RWPE1 (cell line): ENCODE measurements around the gene SPR.

Experiments
- CTCF ChIA-PET: fragments of 350-600 bp; sonication (Branson Sonifier 250); formaldehyde crosslinking; extraction: SDS; loops from one replicate; lab custom pipeline; 2021; lab: Yijun Ruan, JAX
- POLR2A ChIA-PET: fragments of 400-600 bp; formaldehyde crosslinking; extraction: SDS; loops from one replicate; lab custom pipeline; 2020; ENCODE audit warnings: antibody characterized with exemption; ENCODE audit not compliant: low non-redundant PET; lab: Yijun Ruan, JAX
- DNase-seq: peaks from one replicate; pipeline ENCODE4 v3.0.0; 2012; ENCODE audit warnings: low spot score
- H3K27ac ChIP-seq: fragments of 450-650 bp; 2 replicates; pipeline ENCODE4 v1.5.1; 2017
- CTCF ChIP-seq: fragments of 450-650 bp; conservative IDR thresholded peaks from 2 replicates; pipeline ENCODE4 v1.5.1; 2017; ENCODE audit warnings: low read depth, mild to moderate bottlenecking

Gene SPR

GRCh38 chr2:72847534-72848315 lies 39.5 kb upstream of the SPR start:
- DNase-seq: no peak
- no peak for TF ChIP-seq CTCF
- CTCF ChIA-PET: no interaction called here
- POLR2A ChIA-PET: no interaction called here
- H3K27ac ChIP-seq: no peak overlapping the region

- no peak overlapping the region for H3K27ac ChIP-seq
- no peak for TF ChIP-seq CTCF
- CTCF ChIA-PET: no interaction called here
- DNase-seq: no peak
- POLR2A ChIA-PET: no interaction called here
Measured at GRCh38 chr2:72848436-72849137, 38.6 kb upstream of the SPR start.

- no peak for DNase-seq
- no peak overlapping the region for H3K27ac ChIP-seq
- CTCF ChIA-PET: no interaction called here
- POLR2A ChIA-PET: no interaction called here
- TF ChIP-seq CTCF: no peak
Measured at GRCh38 chr2:72849138-72849462, 38.1 kb upstream of the SPR start.

GRCh38 chr2:72851333-72851732 lies 35.9 kb upstream of the SPR start:
- TF ChIP-seq CTCF: no peak
- no peak overlapping the region for H3K27ac ChIP-seq
- DNase-seq: no peak
- POLR2A ChIA-PET: no interaction called here
- CTCF ChIA-PET: interaction anchor here (1.0 to 2.0 kb wide), 2 partner anchors 8 to 9 kb away, joined by 3 to 7 read pairs; no protein-coding TSS in a partner anchor

- ChIA-PET POLR2A (interaction anchor here (0.7 kb wide), 1 partner anchor 45 kb away, joined by 3 read pairs; no protein-coding TSS in a partner anchor), CTCF (interaction anchor here (0.6 to 1.4 kb wide), 12 partner anchors 8 to 1551 kb away, joined by 3 to 8 read pairs (median 4); no protein-coding TSS in a partner anchor)
- DNase-seq: peak; percentile 72
Measured at GRCh38 chr2:72859831-72860262, 27.4 kb upstream of the SPR start.

More at GRCh38 chr2:72859831-72860262, 27.4 kb upstream of the SPR start:
- H3K27ac ChIP-seq: no peak overlapping the region
- TF ChIP-seq CTCF: peak; percentile 68
